GM19467 (cell line): Measurements from ENCODE around the gene SYT2.

Experiments
- ATAC-seq: cut with Tn5 transposase; IDR thresholded peaks from one replicate; pipeline ENCODE4 v1.9.1; 2021; ENCODE audit warnings: mild to moderate bottlenecking, moderate library complexity; ENCODE audit not compliant: unreplicated experiment

Gene SYT2

DNA sequence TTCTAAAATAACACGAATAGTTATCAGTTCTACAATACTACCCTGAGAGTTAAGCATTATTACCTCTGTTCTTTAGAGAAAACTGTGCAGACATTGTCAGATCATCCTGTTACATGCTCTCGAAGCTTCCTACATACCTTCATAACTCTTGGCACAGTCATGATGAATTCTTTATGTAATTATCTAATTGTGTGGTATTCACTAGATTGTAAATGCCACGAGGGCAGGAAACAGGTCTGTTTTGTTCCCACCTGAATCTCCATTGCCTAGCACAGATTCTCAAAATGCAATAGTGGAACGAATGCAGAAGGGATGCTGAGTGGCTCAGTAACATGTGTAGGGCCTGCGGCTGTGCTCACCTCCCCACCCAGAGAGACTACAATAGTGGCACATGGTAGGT, 3.4 kb downstream of the SYT2 start:
- ATAC-seq: no peak

GRCh38 chr1:202704601-202705000, 5.7 kb downstream of the SYT2 start:
- ATAC-seq: no peak

DNA sequence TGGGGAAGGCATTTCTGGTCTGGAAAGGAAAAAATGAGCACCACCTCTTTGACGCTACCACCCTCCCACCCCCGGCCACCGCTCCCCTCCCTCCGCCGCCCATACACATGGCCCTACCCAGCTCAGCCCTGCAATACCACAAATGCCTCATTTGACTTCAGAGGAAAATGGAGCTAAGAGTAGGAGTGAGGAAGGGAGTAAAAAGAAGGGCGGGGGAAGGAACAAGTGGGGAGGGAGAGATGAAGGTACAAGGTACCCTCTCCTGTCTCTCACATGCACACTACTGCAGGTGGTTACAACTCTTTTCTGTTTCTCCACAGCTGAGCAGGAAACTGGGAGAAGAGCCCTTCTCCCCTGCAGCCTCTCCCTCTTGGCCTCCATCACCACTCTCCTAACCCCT, 7.1 kb downstream of the SYT2 start:
- no peak for ATAC-seq

GRCh38 chr1:202702088-202702487, 8.2 kb downstream of the SYT2 start:
- ATAC-seq: no peak

DNA sequence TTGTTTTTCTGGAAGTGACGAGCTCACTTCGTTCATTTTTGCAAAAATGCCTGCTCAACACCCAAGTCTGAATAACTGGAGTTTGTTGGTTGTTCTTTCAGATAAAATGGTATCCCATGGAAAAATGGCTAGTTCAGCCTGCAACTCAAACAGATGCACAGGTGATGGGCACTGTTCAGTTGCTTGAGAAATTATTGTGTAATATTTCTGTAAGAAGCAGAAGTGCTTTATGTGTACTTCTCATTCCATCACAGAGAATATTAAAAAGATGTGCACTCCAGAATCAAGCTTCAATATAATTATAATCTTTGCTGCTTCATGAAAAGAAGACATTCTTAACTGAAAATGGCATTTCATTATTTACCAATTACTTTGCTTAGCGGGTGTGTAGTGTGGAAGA, 9.1 kb downstream of the SYT2 start:
- no peak for ATAC-seq

DNA sequence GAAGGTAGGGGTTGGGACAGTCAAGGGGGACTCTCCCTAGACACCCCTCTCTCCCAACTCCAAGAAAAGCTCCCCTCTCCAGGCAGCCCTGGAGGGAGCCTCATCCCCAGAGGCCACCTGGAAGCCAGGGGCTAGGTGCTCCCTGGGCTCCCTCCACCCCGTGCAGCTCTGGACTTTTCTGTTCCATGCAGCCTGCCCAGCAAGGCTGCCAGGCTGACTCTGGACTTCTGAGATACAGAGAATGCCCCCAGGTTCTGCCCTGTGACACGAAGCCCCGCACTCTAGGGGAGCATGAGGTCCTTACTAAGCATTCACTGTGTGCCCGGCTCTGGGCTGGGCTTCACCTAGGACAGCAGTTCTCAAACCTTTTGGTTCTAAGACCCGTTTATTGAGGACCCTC, 10.2 kb downstream of the SYT2 start:
- ATAC-seq: no peak

GRCh38 chr1:202698276-202698675, 12.0 kb downstream of the SYT2 start:
- no peak for ATAC-seq

DNA sequence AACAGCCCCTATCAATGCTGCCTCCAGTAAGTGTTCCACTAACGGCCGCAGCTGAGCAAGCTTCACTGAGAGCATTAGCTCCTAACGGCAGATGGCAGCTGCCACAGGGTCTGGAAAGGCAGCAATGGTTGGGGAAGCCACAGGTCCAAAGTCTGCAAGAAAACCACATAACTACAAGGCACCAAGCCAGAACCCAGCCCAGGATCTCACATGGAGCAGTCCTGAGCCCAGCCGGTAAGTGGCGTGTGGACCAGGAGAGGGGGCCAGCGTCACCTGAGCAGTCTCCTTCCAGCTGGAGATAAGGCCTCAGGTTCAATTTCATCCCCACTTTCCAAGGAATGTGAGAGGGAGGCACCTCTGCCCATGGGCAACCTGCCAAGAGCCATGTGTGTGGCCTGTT, 13.2 kb downstream of the SYT2 start:
- no peak for ATAC-seq

DNA sequence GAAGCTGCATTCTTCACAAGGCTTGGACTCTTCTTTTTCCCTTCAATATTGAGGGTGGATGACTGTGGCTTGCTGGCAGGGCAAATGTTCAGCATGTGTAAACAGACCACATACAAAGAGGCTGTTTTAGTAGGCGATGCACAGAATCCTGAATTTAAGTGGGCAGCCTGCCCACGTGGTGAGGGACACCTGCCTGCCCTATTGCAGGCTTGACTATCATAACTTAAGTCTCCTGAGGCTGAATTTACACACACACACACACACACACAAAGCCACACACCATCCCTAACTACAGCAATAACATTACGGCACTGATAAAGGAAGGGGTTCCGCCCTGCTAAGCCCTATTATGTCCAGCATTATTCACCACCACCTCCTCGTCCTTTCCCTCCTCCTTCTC, 15.9 kb downstream of the SYT2 start:
- ATAC-seq: no peak

DNA sequence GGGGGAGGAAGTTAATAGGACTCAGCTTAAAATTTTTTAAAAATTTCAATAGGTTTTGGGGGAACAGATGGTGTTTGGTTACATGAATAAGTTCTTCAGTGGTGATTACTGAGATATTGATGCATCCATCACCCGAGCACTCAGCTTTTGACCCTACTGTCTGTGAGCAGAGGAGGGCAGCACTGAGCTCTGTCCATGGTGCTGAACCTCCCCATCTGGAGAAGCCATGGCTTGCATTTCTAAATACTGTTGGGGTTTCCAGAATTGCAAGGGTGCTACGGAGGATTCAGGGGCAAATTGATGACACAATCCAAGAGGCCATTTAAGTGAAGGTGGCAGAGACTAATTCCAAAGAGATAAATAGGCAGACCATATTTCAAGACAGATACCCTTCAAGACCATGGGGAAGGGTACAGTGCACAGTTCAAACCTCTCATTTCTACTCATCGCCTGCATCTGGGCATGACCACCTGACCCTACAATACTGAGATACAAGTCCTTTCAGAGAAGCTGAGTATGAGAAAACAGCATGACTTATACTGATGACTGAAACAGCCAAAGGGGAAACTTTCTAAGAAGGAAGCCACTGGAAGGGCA, 17.2 kb downstream of the SYT2 start:
- no peak for ATAC-seq

DNA sequence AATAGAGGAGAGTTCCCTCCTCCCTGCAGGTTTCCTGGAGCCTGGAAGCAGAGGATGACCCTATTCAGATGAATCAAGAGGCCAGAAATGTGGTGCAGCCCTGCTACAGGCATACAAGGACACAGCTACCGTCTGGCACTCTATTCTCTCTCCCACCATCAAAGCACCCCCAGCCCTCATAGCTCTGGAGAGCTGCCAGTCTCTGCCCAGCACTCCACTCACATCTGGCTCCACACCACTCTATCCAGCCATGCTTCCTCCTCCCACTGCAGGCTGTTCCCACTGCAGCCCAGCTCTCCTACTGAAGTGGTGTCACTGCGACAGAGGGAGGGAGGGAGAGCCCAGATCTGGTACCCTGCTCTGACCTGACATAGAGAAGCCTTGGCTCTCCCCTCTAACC, 18.4 kb downstream of the SYT2 start:
- ATAC-seq: no peak

GRCh38 chr1:202689493-202690342, 20.5 kb downstream of the SYT2 start:
- no peak for ATAC-seq

- ATAC-seq: no peak
Measured at GRCh38 chr1:202689082-202689481, 21.2 kb downstream of the SYT2 start.

GRCh38 chr1:202688401-202688800, 21.9 kb downstream of the SYT2 start:
- no peak for ATAC-seq

GRCh38 chr1:202687798-202688197, 22.5 kb downstream of the SYT2 start:
- no peak for ATAC-seq

GRCh38 chr1:202687370-202687769, 22.9 kb downstream of the SYT2 start:
- ATAC-seq: no peak

DNA sequence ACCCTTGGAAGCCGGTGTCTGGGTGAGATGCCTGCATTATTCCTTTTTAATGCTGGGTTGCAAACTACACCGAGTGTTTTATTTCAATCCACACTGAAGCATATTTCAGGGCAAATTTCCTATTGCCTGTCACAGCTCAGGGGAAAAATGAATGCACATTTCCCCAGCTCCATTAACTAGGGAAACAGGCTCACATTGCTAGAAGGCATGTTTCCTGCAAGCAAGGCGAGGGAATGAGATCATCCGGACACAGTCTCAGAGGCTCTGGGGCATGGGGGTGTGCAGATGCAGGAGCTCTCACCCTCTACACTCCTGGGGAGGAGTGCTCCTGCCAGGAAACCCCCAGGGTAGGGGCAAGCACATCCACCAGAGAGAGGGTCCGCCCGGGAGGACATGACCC, 24.6 kb downstream of the SYT2 start:
- ATAC-seq: no peak

- ATAC-seq: no peak
Measured at GRCh38 chr1:202684716-202685115, 25.5 kb downstream of the SYT2 start.

GRCh38 chr1:202683029-202683428, 27.2 kb downstream of the SYT2 start:
- no peak for ATAC-seq

DNA sequence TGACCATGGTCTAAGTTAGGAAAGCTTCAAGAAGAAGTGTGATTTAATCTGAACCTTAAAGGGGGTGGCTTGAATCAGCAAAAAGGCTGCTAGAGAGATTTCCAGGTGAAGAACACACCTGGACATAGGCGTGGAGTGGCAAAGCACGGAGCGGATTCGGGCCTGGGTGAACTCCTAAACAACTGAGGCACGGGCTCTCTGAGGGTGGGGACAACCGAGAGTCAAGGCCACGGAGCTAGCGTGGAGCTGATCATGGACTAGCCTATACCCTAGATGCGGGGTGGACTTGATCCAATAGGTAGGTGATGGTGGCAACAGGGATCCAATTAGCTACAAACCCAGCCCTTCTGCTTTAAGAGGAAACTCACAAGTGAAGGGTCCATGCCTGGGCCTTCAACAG, 27.8 kb downstream of the SYT2 start:
- ATAC-seq: no peak

DNA sequence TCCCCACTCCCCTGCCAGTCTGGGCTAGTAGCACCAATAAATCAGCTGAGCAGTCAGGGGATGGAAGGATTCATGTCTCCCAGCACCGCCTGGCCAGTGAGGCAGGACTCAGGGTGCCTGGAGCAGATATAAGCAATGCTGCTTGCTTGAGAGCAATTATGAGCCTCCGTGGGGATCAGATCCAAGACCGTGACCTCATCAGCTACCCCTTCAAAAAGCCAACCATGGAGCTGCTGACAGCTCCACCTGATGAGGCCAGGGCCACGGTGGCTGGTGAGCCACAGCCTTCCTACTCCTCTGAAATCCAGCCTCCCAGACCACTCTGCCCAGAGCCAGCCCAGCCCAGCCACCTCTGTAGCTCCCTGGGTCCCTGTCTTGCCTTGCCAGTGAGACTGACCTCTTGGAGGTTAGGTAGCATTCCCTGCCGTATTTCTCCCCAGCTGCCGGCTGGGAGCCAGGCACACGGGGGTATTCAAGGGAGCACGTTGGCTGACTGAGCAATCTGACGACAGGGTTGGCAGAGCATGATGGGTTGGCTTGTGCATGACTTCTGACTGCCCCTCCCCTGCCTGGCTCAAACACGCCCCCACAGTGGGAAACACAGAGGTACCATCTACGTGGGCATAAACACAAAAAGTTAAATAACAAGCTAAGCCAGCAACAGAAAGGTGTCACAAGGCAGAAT, 28.4 kb downstream of the SYT2 start:
- ATAC-seq: no peak
